GM19324 (cell line): ENCODE data around the gene CALHM3.
A peak's percentile ranks its signal among the peaks of the same experiment; 100 is the strongest.
"Not testable (repeated sequence)": the region's sequence is repeated elsewhere in the genome, so short reads cannot be mapped to it uniquely, and the experiment has no call there.

ENCODE experiments used
- ATAC-seq: cut with Tn5 transposase; IDR thresholded peaks from one replicate; pipeline ENCODE4 v1.9.1; 2021; ENCODE audit warnings: mild to moderate bottlenecking, moderate library complexity; ENCODE audit not compliant: unreplicated experiment, low FRiP score

CALHM3 gene

GRCh38 chr10:103502849-103503660 lies 24.0 kb upstream of the CALHM3 start:
- ATAC-seq, result no peak

GRCh38 chr10:103501186-103501585 lies 22.1 kb upstream of the CALHM3 start:
- no peak for ATAC-seq

GRCh38 chr10:103500481-103500880 lies 21.4 kb upstream of the CALHM3 start:
- ATAC-seq, result no peak

DNA sequence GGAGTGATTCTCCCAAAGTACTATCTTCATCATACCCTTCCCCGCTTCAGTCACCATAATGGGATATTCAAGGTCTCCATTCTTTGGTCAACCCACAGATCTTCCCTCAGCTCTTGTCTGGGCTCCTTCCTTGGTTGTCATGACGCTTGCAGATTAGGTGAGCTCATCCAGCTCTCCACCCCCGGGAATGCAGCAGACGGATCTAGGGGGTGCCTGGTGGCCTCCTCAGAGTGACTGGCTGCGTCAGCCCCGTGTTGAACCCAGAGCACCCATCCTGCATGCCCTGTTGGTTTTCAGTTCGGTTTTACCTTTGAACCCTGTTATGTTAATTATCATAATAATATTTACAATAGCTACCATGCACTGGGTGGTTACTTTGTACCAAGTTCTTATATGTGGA lies 20.8 kb upstream of the CALHM3 start:
- ATAC-seq, result no peak

DNA sequence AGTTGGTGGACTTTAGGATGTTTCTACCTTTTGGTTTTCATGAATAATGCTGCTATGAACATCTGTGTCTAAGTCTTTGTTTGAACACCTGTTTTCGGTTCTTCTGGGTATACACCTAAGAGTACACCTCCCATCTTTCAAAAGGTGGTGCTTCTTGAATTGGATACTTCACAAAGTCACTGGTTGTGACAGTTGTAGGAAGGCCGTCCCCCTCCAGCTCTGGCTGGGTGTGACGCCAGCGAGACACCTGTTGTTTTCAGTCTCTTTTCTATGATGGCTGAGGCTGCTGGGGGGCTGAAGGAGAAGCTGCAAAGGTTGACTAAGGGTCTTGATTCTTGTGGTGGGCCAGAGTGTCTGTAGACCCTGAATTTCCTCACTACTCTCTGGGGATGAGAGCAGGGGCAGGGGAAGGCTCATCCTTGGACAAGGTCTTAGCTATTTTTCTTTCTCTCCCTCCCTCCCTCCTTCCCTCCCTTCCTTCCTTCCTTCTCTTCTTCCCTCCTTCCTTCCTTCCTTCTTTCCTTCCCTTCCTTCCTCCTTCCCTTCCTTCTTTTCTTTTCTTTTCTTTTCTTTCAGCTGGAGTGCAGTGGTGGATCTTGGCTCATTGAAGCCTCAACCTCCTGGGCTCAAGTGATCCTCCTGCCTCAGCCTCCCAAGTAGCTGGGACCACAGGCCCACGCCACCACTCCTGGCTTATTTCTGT lies 20.0 kb upstream of the CALHM3 start:
- ATAC-seq, result no peak

DNA sequence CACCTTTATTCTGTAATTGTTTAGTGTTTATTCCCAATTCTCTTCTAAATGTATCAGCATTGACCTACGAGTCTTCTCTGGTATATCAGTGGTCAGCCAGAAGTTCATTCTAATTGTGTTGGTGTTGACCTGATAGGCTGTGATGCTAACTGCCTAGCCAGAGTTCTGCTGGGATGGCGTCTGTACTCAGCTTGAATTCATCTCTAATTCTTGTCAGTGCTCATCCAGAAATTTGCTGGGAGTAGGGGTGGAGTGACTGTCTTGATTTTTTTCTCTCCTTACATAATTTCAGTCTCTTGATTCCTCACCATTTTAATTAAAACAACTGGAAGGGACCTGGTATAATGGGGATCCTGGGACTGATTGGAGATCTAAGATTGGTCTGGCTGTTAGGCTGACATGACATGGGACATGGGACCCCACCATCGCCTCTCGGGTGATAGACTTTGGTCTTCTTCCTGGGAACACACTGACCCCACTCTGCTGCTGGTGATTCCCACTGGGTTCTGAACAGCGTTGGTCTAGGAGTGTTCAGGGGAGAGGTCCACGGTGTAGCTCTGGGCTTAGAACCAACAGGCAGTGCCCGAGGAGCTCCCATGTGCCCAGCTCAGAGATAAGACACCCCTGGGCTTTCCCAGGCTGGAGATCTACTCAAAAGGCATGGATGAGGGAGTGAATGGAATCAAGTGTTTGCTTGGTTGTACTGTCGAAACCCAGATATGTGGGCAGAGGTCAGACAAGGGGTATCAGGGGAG lies 18.3 kb upstream of the CALHM3 start:
- ATAC-seq, result no peak

DNA sequence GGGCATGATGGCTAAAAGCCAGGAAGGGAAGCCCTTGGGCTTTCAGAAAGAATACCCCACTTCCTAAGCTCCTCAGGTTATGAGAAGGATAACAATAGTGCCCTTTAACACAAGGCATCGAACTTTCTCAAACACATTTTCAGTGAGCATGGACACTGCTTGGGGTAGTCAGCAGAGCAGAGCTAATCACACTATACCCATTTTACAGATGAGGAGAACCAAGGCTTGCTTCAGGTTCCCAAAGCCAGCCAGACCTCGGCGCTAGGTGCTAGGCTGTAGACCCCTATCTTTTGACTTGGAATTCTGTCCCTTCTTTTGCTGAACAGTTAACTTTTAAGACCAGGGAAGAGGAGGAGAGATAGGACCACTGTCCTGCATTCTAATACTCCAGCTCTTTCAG lies 16.3 kb upstream of the CALHM3 start:
- ATAC-seq, result no peak

DNA sequence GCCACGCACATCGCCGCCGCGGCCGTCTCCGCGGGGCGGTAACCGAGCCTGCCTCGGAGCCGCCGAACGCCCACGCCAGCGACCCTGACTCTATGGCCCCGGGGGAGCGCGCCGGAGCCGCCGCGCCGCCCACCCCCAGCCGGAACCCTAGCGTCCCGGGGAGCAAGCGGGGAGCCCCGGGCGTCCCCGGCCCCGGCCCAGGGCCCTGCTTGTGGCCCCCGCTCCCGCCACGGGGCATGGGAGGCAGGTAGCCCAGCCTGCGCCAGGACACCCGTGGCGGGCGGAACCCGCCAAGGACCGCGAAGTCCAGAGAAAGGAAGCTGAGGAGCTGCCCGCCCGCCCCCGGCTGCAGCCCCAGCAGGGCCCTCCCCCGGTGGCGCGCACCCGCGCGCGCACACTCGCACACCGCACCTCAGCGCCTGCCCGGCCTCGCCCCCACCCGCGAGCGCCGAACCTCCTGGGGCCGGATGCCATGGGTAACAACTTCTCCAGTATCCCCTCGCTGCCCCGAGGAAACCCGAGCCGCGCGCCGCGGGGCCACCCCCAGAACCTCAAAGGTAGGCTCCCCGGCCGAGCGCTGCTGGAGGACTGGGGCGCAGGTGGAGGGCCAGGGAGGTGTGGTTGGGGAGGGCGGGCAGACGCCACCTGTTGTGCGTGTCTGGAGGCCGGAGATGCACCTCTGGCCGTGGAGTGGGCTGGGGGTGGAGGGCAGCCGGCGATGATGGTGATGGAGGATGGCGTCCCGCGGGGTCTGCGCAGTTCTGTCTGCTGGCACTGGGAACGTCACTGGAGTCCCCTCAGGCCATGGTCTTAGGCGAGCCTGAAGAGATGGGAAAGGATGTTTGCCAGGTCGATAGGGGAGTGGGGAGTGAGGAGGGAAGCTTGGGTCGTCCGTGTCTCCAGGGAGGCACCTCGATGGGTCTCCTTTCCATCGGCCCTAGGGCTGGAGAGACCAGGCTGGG lies 15.2 kb upstream of the CALHM3 start:
- ATAC-seq, result no peak

DNA sequence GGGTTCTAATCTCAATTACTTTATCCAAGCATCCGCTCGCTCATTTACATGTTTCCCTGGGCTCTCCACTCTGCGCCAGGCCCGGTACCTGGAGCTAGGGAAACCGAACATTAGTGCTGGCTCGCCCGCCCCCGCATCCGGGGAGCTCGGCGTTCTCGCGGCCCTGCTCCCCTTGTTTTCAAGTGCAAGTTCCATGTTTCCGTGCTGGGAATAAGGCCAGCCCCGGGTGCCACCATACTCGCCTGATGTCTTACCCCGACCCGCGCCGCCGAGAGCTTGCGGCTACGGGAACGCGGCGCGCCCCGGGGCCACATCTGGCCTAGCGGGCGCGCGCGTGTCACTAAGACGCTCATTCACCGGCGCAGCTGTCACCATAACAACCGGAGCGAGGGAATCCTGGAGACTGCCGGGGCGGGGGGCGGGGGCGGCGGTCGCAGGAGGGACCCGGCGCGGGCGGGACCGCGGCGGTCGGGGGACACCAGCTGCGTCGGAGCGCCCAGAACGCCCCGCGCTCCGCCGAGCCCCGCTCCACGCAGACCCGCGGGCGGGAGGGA lies 14.4 kb upstream of the CALHM3 start, which contains the start of gene NEURL1:
Gene NEURL1, plus strand, starts transcription at position 344 of the 554 bp plus-strand sequence. CDS start 683 bp downstream, outside the sequence.
- ATAC-seq, result no peak

DNA sequence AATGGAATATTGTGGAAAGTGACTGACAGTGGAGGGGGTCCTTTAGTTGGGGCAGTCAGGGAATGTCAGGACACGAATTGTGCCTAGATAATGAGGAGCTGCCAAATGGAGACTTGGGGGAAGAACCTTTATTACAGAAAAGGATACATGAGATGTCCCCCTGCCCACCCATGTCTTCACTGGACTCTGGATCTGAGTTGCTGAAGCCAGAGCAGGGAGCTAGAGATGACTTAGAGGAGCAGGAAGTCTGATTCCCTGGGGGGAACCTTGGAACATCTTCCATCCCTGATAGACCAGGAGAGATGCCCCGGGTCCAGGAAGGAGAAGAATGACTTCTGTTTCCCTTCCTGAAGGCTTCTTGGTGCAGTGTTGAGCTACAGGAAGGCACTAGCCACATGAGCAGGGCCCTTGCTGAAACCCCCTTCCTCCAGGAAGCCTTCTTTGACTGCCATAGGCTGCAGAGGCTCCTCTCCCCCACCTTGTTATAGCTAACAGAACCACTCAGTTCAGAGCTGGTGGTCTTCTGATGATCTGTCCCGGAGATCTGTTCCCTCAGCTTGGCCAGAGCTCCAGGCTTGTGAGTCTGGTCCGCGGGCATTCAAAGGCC lies 13.7 kb upstream of the CALHM3 start:
- no peak for ATAC-seq

DNA sequence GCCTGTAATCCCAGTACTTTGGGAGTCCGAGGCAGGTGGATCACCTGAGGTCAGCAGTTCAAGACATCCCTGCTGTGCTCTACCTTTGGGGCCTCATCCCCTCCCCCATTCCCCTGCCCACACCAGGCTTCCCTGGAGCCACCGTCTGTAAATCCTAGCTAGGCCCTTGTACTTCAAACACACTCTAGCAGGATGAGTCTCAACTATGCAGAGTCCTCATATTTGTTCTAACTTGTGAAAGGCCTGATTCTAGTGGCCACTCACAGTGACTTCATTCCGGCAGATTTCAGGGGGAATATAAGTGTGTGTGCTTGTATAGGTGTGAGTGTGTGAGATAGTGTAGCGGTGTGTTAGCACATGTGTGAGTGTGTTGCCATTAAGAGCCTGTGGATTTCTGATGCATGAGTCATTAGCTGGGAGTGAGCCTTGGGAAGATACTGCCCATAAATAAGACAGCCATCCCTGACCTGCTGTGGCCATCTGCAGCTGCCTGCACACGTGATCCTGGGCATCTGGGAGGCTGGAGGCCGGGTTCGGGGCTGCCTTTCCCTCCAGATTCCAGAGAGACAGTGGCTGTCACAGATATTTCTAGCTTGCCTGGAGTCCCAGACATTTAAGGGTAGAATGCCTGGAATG lies 12.8 kb upstream of the CALHM3 start:
- ATAC-seq, result no peak

DNA sequence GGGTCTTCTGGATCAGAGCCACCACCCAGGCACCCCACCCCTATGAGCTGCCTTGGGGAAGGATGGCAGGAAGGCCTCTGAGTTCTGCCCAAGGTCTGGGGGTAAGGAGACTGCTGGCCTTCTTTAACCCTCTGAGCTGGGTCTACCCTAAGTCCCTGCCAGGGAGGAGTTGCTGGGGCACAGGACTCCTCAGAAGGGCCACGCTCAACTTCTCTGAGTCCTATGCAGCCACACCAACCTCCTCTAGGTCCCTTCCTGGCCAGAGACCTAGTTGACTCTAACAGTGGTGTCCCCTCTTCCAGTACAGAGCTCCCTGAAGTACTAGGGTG lies 11.9 kb upstream of the CALHM3 start:
- ATAC-seq, result peak; percentile 17

DNA sequence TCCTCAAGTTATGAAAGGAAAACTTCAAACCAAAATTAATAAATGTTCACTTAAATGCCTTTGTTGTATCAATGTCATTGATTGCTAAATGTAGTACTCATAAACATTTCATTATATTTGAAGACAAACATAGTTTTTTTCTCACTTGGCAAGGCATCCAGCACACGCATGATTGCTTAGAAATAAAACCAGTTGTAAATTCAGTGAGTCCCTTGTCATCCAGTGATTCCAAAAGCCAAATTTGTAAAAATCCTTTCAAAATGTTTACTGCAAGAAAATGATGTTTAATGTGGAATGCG lies 8.3 kb upstream of the CALHM3 start:
- no peak for ATAC-seq

DNA sequence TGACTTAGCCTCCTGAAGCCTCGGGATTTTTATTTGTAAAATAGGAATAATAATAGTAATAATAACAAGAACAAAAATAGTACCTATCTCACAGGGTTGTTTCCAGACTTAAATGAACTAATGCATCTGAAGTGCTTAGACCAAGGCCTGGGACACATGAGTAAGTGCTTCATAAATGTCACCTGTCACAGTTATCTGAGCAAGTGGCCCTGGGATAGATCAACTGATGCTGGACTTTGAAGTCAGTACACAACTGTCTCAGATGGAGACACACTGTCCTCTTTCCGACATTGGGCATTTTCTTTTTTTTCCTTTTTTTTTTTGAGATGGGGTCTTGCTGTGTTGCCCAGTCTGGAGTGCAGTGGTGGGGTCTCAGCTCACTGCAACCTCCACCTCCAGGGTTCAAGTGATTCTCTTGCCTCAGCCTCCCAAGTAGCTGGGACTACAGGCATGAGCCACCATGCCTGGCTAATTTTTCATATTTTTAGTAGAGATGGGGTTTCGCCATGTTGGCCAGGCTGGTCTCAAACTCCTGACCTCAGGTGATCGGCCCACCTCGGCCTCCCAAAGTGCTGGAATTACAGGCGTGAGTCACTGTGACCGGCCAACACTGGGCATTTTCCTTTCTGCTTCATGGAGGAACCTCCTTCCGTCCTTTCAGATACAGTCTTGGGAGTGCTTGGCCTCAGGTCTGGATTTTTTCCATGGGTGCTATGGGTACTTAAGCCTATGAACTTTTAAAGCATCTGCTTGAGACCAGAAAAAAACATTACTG lies 7.8 kb upstream of the CALHM3 start:
- not testable (repeated sequence) for ATAC-seq

DNA sequence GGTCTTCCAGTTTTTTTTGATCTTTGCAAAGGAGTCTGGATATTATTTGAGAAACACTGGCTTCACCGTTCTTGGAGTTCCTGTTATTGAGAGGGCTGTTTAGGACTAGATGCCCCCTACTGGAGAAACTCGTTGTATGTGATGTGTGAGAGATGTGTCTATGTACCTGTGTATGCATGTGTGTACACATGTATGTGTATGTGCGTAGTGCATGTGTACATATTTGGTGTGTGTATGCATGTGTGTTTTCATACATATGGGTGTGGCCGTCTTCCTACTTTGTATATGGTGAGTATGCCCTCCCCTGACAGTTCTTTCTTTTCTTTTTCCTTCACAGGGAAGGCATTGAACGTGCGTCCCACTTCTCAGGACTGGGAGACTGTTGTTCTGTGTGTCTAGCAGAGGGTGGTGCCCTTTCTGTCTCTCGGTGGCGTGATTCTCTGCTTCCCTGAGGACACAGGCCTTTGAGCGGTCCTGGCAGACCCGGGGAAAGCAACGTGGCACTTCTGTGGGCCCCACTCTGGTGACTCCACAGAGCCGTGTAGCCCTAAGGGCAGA lies 3.0 kb upstream of the CALHM3 start:
- no peak for ATAC-seq

GRCh38 chr10:103480521-103480920 lies 1.5 kb upstream of the CALHM3 start:
- no peak for ATAC-seq

- ATAC-seq, result no peak
Measured at GRCh38 chr10:103478671-103479070, 369 bp downstream of the CALHM3 start.
